Endodermal cell (in vitro differentiated cells): ENCODE results near the gene NTSR1. TPM values are rescaled to one million over a fixed set of nuclear protein-coding genes. Genes with fewer than 3 reads are reported as not detected.

Source experiments
- DNase-seq: peaks from one replicate; pipeline ENCODE4 v3.0.0-alpha.2; 2017
- H3K27ac ChIP-seq: 2 replicates; pipeline ENCODE4 v1.5.1; 2013; ENCODE audit warnings: mild to moderate bottlenecking, low read depth, low read length, moderate library complexity
- H3K27me3 ChIP-seq: 2 replicates; pipeline ENCODE4 v1.6.1; 2013; ENCODE audit warnings: mild to moderate bottlenecking, low read length, moderate library complexity; ENCODE audit not compliant: insufficient read depth, control insufficient read depth, poor library complexity, severe bottlenecking
- H3K36me3 ChIP-seq: 2 replicates; pipeline ENCODE4 v1.7.0; 2013; ENCODE audit warnings: mild to moderate bottlenecking, low read length, moderate library complexity; ENCODE audit not compliant: control insufficient read depth, insufficient read depth
- H3K4me1 ChIP-seq: one replicate; pipeline ENCODE4 v1.7.0; 2013; ENCODE audit warnings: low read length; ENCODE audit not compliant: control insufficient read depth, insufficient read depth
- H3K4me3 ChIP-seq: 2 replicates; pipeline ENCODE4 v1.5.1; 2013; ENCODE audit warnings: mild to moderate bottlenecking, low read length, moderate library complexity
- H3K9ac ChIP-seq: 2 replicates; pipeline ENCODE4 v1.6.1; 2013; ENCODE audit warnings: mild to moderate bottlenecking, low read length, moderate library complexity; ENCODE audit not compliant: poor library complexity, severe bottlenecking; ENCODE audit errors: extremely low read depth
- H3K9me3 ChIP-seq: 2 replicates; pipeline ENCODE4 v1.6.1; 2013; ENCODE audit warnings: mild to moderate bottlenecking, low read length, moderate library complexity; ENCODE audit not compliant: control insufficient read depth
- H3K27ac Mint-ChIP-seq: 2 replicates; pipeline ENCODE4 v1.8.0; 2020; ENCODE audit warnings: mixed read lengths
- H3K27me3 Mint-ChIP-seq: 2 replicates; pipeline ENCODE4 v1.8.0; 2021; ENCODE audit warnings: mild to moderate bottlenecking, mixed read lengths; ENCODE audit not compliant: insufficient read depth
- H3K36me3 Mint-ChIP-seq: 2 replicates; pipeline ENCODE4 v1.8.0; 2020; ENCODE audit warnings: low read depth, mixed read lengths
- H3K4me1 Mint-ChIP-seq: 2 replicates; pipeline ENCODE4 v1.8.0; 2020; ENCODE audit warnings: mixed read lengths
- H3K4me3 Mint-ChIP-seq: 2 replicates; pipeline ENCODE4 v1.8.0; 2020; ENCODE audit warnings: mild to moderate bottlenecking, moderate library complexity, mixed read lengths
- H3K9me3 Mint-ChIP-seq: 2 replicates; pipeline ENCODE4 v1.8.0; 2020; ENCODE audit warnings: mild to moderate bottlenecking, mixed read lengths
- CTCF ChIP-seq: fragments of 200-600 bp; sonication (generic); conservative IDR thresholded peaks from 2 replicates; pipeline ENCODE4 v1.5.0; 2021; ENCODE audit warnings: antibody characterized with exemption, mild to moderate bottlenecking
- WGBS, 2 experiments: methylation state at CpG; one replicate each; pipeline versions ENCODE4 v1.1.5 to v1.1.7; 2013; ENCODE audit warnings: missing lambda C conversion rate in 2 of 2, mixed read lengths in 1 of 2; ENCODE audit not compliant: insufficient coverage in 1 of 2, insufficient read length in 1 of 2; 5-methylcytosine and 5-hydroxymethylcytosine counted together
- total RNA-seq, 2 donors: library from RNA; stranded (reverse); fragmentation: NEBNext Ultra II Directional in 1 of 2; extraction: Animal tissue kit (Norgen Biotek cat#: 25700) in 1 of 2; gene quantifications; 2 replicates in 1 of 2; 3 replicates in 1 of 2; pipeline ENCODE4 v1.2.1, GENCODE V29; 2021

Gene NTSR1
- total RNA-seq, 2 donors from 2014 or later = 0.11 to 0.62 TPM

GRCh38 chr20:62741191-62741691 lies 32.6 kb downstream of the NTSR1 start:
- Mint-ChIP-seq H3K4me1 (no peaks in the 10 kb centered on the region), H3K27me3 (no peaks in the 10 kb centered on the region), H3K27ac (no peak overlapping the region), H3K4me3 (no peak overlapping the region), H3K36me3 (no peaks in the 10 kb centered on the region), H3K9me3 (no peaks in the 10 kb centered on the region)
- DNase-seq = peak; percentile 90
- Histone ChIP-seq H3K27ac (no peak overlapping the region), H3K36me3 (no peaks in the 10 kb centered on the region), H3K4me1 (no peaks in the 10 kb centered on the region), H3K9me3 (no peaks in the 10 kb centered on the region), H3K4me3 (no peak overlapping the region), H3K27me3 (no peaks in the 10 kb centered on the region), H3K9ac (no peak overlapping the region)
- 60 to 64% methylated on average over 1 to 9 of the region's 9 CpGs for WGBS, 2 experiments
- no peak for TF ChIP-seq CTCF

GRCh38 chr20:62741701-62742491 lies 33.3 kb downstream of the NTSR1 start:
- Histone ChIP-seq H3K27ac (no peak overlapping the region), H3K4me1 (no peaks in the 10 kb centered on the region), H3K4me3 (no peak overlapping the region), H3K9ac (no peak overlapping the region), H3K27me3 (no peaks in the 10 kb centered on the region), H3K9me3 (no peaks in the 10 kb centered on the region), H3K36me3 (no peaks in the 10 kb centered on the region)
- Mint-ChIP-seq H3K27ac (no peak overlapping the region), H3K36me3 (no peaks in the 10 kb centered on the region), H3K4me3 (no peak overlapping the region), H3K27me3 (no peaks in the 10 kb centered on the region), H3K9me3 (no peaks in the 10 kb centered on the region), H3K4me1 (no peaks in the 10 kb centered on the region)
- no peak for TF ChIP-seq CTCF
- no peak for DNase-seq
- 85 to 94% methylated on average over 12 to 18 of the region's 18 CpGs for WGBS, 2 experiments

- Mint-ChIP-seq H3K27ac (no peak overlapping the region), H3K4me3 (no peak overlapping the region), H3K36me3 (no peaks in the 10 kb centered on the region), H3K4me1 (no peaks in the 10 kb centered on the region), H3K9me3 (no peaks in the 10 kb centered on the region), H3K27me3 (no peaks in the 10 kb centered on the region)
- H3K4me3 ChIP-seq = no peak overlapping the region
- no peaks in the 10 kb centered on the region for H3K36me3 ChIP-seq
- no peaks in the 10 kb centered on the region for H3K9me3 ChIP-seq
- 79 to 81% methylated on average over 3 to 6 of the region's 6 CpGs for WGBS, 2 experiments
- H3K4me1 ChIP-seq = no peaks in the 10 kb centered on the region
- H3K9ac ChIP-seq = no peak overlapping the region
- no peak for DNase-seq
- no peak overlapping the region for H3K27ac ChIP-seq
- TF ChIP-seq CTCF = no peak
- no peaks in the 10 kb centered on the region for H3K27me3 ChIP-seq
Observed at GRCh38 chr20:62742550-62742949, 33.9 kb downstream of the NTSR1 start.
